GM12878 (cell line): ENCODE data around the gene PTGR2. TPM values are rescaled to one million over a fixed set of nuclear protein-coding genes. Genes with fewer than 3 reads are reported as not detected.

Source experiments
- ATAC-seq: fragments of 200-7000 bp; cut with Tn5 transposase; 3 replicates; pipeline ENCODE4 v1.9.1; 2020; ENCODE audit warnings: mild to moderate bottlenecking, moderate library complexity
- BruUV-seq: library from RNA; stranded (reverse); fragments of 400-500 nt; replicated peaks from 2 replicates; lab custom pipeline; 2021; lab: Mats Ljungman, UMichigan
- CTCF ChIA-PET: fragments of 300-600 bp; sonication (Branson Sonifier 250); formaldehyde crosslinking; extraction: SDS; loops from one replicate; lab custom pipeline; 2021; ENCODE audit warnings: inconsistent platforms; lab: Yijun Ruan, JAX
- POLR2A ChIA-PET: fragments of 350-600 bp; formaldehyde crosslinking; extraction: SDS; loops from one replicate; lab custom pipeline; 2021; ENCODE audit warnings: inconsistent platforms; lab: Charles Lee
- RAD21 ChIA-PET: fragments of 300-600 bp; sonication (Branson Sonifier 250); formaldehyde crosslinking; loops from one replicate; lab custom pipeline; 2023; ENCODE audit warnings: antibody characterized with exemption; ENCODE audit not compliant: unreplicated experiment; lab: Charles Lee
- SMC1A ChIA-PET: fragments of 300-600 bp; sonication (Branson Sonifier 250); formaldehyde crosslinking; loops from one replicate; lab custom pipeline; 2023; ENCODE audit not compliant: unreplicated experiment, uncharacterized antibody; lab: Charles Lee
- DNase-seq: peaks from one replicate; pipeline ENCODE4 v3.0.0-alpha.2; 2011; ENCODE audit warnings: low read depth, low spot score
- FAIRE-seq: peaks from 3 replicates; lab custom pipeline; 2011; peaks lifted over from hg19 to GRCh38; lab: Jason Lieb, UNC
- H2AFZ ChIP-seq: 2 replicates; pipeline ENCODE4 v1.6.0; 2011; ENCODE audit warnings: low read depth, low read length, control low read depth; ENCODE audit not compliant: control insufficient read depth
- H3K27ac ChIP-seq: 2 replicates; pipeline ENCODE4 v1.5.1; 2011; ENCODE audit warnings: control low read depth; ENCODE audit not compliant: control insufficient read depth, insufficient read depth
- H3K27me3 ChIP-seq, 2 experiments: replicated peaks in 1 of 2; 2 replicates each; pipeline versions ENCODE4 v1.6.0 to v1.6.1; 2011; ENCODE audit warnings: low read length in 1 of 2; ENCODE audit not compliant: control insufficient read depth in 2 of 2, insufficient read depth in 2 of 2
- H3K36me3 ChIP-seq, 2 experiments: 2 replicates each; pipeline ENCODE4 v1.5.1; 2011; ENCODE audit warnings: low read length in 1 of 2; ENCODE audit not compliant: control insufficient read depth in 2 of 2, insufficient read depth in 2 of 2
- H3K4me1 ChIP-seq: 2 replicates; pipeline ENCODE4 v1.6.1; 2011; ENCODE audit warnings: mild to moderate bottlenecking, low read length, moderate library complexity, mixed read lengths; ENCODE audit not compliant: control insufficient read depth, insufficient read depth
- H3K4me2 ChIP-seq: 2 replicates; pipeline ENCODE4 v1.6.0; 2011; ENCODE audit warnings: control low read depth; ENCODE audit not compliant: control insufficient read depth, insufficient read depth
- H3K4me3 ChIP-seq: fragments of 200-600 bp; sonication (generic); 2 replicates; pipeline ENCODE4 v1.5.1; 2016
- H3K79me2 ChIP-seq: 2 replicates; pipeline ENCODE4 v1.6.0; 2011; ENCODE audit warnings: low read length; ENCODE audit not compliant: control insufficient read depth, insufficient read depth
- H3K9ac ChIP-seq: 2 replicates; pipeline ENCODE4 v1.8.0; 2011; ENCODE audit warnings: low read length, control low read depth, mixed read lengths; ENCODE audit not compliant: control insufficient read depth, insufficient read depth
- H3K9me3 ChIP-seq: replicated peaks from 3 replicates; pipeline ENCODE4 v1.5.1; 2011; ENCODE audit warnings: mild to moderate bottlenecking, low read length; ENCODE audit not compliant: control insufficient read depth, insufficient read depth
- H4K20me1 ChIP-seq: 2 replicates; pipeline ENCODE4 v1.6.0; 2011; ENCODE audit not compliant: control insufficient read depth, insufficient read depth
- EZH2 ChIP-seq: IDR thresholded peaks from 2 replicates; pipeline ENCODE4 v1.6.1; 2012; ENCODE audit warnings: low read depth, mild to moderate bottlenecking, control low read depth, inconsistent platforms, low read length, borderline replicate concordance; ENCODE audit not compliant: control insufficient read depth
- GABPA ChIP-seq: IDR thresholded peaks from 2 replicates; pipeline ENCODE4 v1.6.1; 2014; ENCODE audit warnings: antibody characterized with exemption, low read depth, mild to moderate bottlenecking, inconsistent platforms
- HCFC1 ChIP-seq: fragments of 150-350 bp; IDR thresholded peaks from 2 replicates; pipeline ENCODE4 v1.6.1; 2014; ENCODE audit warnings: low read length
- HDGF ChIP-seq: fragments of 450-650 bp; IDR thresholded peaks from 2 replicates; pipeline ENCODE4 v1.6.1; 2016; ENCODE audit warnings: antibody characterized with exemption
- IKZF1 ChIP-seq: fragments of 450-650 bp; conservative IDR thresholded peaks from 2 replicates; pipeline ENCODE4 v1.6.1; 2017; ENCODE audit warnings: antibody characterized with exemption, mild to moderate bottlenecking
- NFXL1 ChIP-seq: fragments of 450-650 bp; IDR thresholded peaks from 2 replicates; pipeline ENCODE4 v1.6.1; 2017; ENCODE audit warnings: antibody characterized with exemption, mild to moderate bottlenecking, borderline replicate concordance
- NFYB ChIP-seq: IDR thresholded peaks from 2 replicates; pipeline ENCODE4 v1.6.1; 2011; ENCODE audit warnings: low read depth, mild to moderate bottlenecking, low read length, improper control_type of control experiment, moderate library complexity; ENCODE audit not compliant: insufficient read depth
- POLR2A ChIP-seq: IDR thresholded peaks from 2 replicates; pipeline ENCODE4 v1.6.1; 2011; ENCODE audit warnings: low read depth, mild to moderate bottlenecking, low read length
- STAT1 ChIP-seq: fragments of 450-650 bp; conservative IDR thresholded peaks from 2 replicates; pipeline ENCODE4 v1.6.1; 2014; ENCODE audit warnings: antibody characterized with exemption, mild to moderate bottlenecking
- TAF1 ChIP-seq: IDR thresholded peaks from 2 replicates; pipeline ENCODE4 v1.6.1; 2011; ENCODE audit warnings: mild to moderate bottlenecking, low read depth, low read length, borderline replicate concordance
- WGBS: methylation state at CpG from one replicate; pipeline ENCODE4 v1.1.6; 2016; ENCODE audit warnings: low lambda C conversion rate; ENCODE audit not compliant: insufficient replicate concordance, insufficient coverage; ENCODE audit errors: missing lambda C conversion rate; 5-methylcytosine and 5-hydroxymethylcytosine counted together
- in situ Hi-C: fragments of 300-500 bp; cut with MboI; formaldehyde crosslinking; loops from 9 replicates; pipeline ENCODE4 v1.14.3; 2018; ENCODE audit warnings: mixed read lengths
- intact Hi-C: fragments of 100-400 bp; cut with micrococcal nuclease; formaldehyde crosslinking; loops from one replicate; pipeline ENCODE4 v1.14.2; 2022; ENCODE audit not compliant: unreplicated experiment
- polyA plus RNA-seq, 11 experiments: library from polyadenylated mRNA; depleted of rRNA in 4 of 11; unstranded in 6 of 11; stranded (reverse) in 5 of 11; fragments of >200 nt; fragmentation: Nextera tagmentation in 4 of 11; fragmentation: Illumina TruSeq in 1 of 11; extraction: Ambion mirVana in 4 of 11; extraction: Trizol in 1 of 11; gene quantifications; 1 replicate in 1 of 11; 2 replicates in 10 of 11; pipeline versions ENCODE4 v1.2.1 to v1.2.3, GENCODE V29; 2011 to 2016; ENCODE audit warnings: inconsistent platforms in 2 of 11, missing spikeins in 2 of 11, low read depth in 1 of 11
- total RNA-seq, 4 experiments: library from RNA; depleted of rRNA in 3 of 4; stranded (reverse); fragments of >200 nt in 3 of 4; fragmentation: Illumina TruSeq in 1 of 4; extraction: Trizol in 1 of 4; gene quantifications; 2 replicates each; pipeline versions ENCODE4 v1.2.1 to v1.2.3, GENCODE V29; 2013 to 2021
- TF ChIP-seq, protein P1 (sequence below): fragments of 450-650 bp; IDR thresholded peaks from 2 replicates; pipeline ENCODE4 v1.6.1; 2016; ENCODE audit warnings: mild to moderate bottlenecking
- TF ChIP-seq, protein P2 (sequence below): fragments of 450-650 bp; IDR thresholded peaks from 2 replicates; pipeline ENCODE4 v1.6.1; 2014; ENCODE audit warnings: mild to moderate bottlenecking
- TF ChIP-seq, protein P3 (sequence below): fragments of 450-650 bp; formaldehyde crosslinking; IDR thresholded peaks from 2 replicates; pipeline ENCODE4 v1.4.0; 2020; ENCODE audit warnings: mild to moderate bottlenecking, moderate library complexity
- TF ChIP-seq, protein P4 (sequence below): fragments of 450-650 bp; IDR thresholded peaks from 2 replicates; pipeline ENCODE4 v1.6.1; 2017; ENCODE audit warnings: mild to moderate bottlenecking, moderate library complexity

Gene PTGR2
- total and polyA plus RNA-seq, 10 of the 15 experiments (the other 5 are each of a cell fraction or from before 2014, with no cell fraction given): 3.3 to 12.8 (median 8.4) TPM

DNA sequence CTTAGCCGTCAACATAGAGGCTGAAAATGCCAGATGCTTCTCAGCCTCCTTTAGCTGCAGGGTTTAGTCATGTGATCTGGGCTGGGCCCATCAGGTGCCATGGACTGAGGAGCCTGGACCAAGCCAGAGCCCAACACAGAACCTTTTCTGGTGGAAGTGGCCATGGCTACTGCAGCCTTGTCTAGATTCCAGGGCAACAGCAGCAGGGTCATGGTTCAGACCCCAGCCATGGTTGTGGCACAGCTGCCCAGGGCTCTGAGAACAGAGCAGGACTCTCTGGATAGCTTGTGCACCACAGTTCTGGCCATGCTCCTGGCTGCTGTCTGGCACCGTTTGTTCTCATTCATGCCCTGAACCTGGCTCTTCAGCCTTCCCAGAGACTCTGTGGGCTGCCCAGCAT lies 47.0 kb upstream of the PTGR2 start:
- no TSS peak for BruUV-seq
- intact Hi-C loops: no loop called here
- TF ChIP-seq STAT1 (no peak), GABPA (no peak), NFXL1 (no peak), POLR2A (no peak), HCFC1 (no peak), IKZF1 (no peak), EZH2 (no peak), TAF1 (no peak), HDGF (no peak), NFYB (no peak)
- TF ChIP-seq, protein P1, sequence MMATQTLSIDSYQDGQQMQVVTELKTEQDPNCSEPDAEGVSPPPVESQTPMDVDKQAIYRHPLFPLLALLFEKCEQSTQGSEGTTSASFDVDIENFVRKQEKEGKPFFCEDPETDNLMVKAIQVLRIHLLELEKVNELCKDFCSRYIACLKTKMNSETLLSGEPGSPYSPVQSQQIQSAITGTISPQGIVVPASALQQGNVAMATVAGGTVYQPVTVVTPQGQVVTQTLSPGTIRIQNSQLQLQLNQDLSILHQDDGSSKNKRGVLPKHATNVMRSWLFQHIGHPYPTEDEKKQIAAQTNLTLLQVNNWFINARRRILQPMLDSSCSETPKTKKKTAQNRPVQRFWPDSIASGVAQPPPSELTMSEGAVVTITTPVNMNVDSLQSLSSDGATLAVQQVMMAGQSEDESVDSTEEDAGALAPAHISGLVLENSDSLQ: no peak
- TF ChIP-seq, protein P2, sequence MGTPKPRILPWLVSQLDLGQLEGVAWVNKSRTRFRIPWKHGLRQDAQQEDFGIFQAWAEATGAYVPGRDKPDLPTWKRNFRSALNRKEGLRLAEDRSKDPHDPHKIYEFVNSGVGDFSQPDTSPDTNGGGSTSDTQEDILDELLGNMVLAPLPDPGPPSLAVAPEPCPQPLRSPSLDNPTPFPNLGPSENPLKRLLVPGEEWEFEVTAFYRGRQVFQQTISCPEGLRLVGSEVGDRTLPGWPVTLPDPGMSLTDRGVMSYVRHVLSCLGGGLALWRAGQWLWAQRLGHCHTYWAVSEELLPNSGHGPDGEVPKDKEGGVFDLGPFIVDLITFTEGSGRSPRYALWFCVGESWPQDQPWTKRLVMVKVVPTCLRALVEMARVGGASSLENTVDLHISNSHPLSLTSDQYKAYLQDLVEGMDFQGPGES: no peak
- TF ChIP-seq, protein P3, sequence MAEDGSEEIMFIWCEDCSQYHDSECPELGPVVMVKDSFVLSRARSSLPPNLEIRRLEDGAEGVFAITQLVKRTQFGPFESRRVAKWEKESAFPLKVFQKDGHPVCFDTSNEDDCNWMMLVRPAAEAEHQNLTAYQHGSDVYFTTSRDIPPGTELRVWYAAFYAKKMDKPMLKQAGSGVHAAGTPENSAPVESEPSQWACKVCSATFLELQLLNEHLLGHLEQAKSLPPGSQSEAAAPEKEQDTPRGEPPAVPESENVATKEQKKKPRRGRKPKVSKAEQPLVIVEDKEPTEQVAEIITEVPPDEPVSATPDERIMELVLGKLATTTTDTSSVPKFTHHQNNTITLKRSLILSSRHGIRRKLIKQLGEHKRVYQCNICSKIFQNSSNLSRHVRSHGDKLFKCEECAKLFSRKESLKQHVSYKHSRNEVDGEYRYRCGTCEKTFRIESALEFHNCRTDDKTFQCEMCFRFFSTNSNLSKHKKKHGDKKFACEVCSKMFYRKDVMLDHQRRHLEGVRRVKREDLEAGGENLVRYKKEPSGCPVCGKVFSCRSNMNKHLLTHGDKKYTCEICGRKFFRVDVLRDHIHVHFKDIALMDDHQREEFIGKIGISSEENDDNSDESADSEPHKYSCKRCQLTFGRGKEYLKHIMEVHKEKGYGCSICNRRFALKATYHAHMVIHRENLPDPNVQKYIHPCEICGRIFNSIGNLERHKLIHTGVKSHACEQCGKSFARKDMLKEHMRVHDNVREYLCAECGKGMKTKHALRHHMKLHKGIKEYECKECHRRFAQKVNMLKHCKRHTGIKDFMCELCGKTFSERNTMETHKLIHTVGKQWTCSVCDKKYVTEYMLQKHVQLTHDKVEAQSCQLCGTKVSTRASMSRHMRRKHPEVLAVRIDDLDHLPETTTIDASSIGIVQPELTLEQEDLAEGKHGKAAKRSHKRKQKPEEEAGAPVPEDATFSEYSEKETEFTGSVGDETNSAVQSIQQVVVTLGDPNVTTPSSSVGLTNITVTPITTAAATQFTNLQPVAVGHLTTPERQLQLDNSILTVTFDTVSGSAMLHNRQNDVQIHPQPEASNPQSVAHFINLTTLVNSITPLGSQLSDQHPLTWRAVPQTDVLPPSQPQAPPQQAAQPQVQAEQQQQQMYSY (CRISPR knock-in tag): no peak
- TF ChIP-seq, protein P4, sequence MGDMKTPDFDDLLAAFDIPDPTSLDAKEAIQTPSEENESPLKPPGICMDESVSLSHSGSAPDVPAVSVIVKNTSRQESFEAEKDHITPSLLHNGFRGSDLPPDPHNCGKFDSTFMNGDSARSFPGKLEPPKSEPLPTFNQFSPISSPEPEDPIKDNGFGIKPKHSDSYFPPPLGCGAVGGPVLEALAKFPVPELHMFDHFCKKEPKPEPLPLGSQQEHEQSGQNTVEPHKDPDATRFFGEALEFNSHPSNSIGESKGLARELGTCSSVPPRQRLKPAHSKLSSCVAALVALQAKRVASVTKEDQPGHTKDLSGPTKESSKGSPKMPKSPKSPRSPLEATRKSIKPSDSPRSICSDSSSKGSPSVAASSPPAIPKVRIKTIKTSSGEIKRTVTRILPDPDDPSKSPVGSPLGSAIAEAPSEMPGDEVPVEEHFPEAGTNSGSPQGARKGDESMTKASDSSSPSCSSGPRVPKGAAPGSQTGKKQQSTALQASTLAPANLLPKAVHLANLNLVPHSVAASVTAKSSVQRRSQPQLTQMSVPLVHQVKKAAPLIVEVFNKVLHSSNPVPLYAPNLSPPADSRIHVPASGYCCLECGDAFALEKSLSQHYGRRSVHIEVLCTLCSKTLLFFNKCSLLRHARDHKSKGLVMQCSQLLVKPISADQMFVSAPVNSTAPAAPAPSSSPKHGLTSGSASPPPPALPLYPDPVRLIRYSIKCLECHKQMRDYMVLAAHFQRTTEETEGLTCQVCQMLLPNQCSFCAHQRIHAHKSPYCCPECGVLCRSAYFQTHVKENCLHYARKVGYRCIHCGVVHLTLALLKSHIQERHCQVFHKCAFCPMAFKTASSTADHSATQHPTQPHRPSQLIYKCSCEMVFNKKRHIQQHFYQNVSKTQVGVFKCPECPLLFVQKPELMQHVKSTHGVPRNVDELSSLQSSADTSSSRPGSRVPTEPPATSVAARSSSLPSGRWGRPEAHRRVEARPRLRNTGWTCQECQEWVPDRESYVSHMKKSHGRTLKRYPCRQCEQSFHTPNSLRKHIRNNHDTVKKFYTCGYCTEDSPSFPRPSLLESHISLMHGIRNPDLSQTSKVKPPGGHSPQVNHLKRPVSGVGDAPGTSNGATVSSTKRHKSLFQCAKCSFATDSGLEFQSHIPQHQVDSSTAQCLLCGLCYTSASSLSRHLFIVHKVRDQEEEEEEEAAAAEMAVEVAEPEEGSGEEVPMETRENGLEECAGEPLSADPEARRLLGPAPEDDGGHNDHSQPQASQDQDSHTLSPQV: no peak
- ChIA-PET POLR2A (interaction anchor here (0.6 kb wide), 1 partner anchor 11 kb away, joined by 3 read pairs; no protein-coding TSS in a partner anchor), SMC1A (no interaction called here), RAD21 (interaction anchor here (0.6 to 2.0 kb wide), 2 partner anchors 76 to 77 kb away, joined by 4 to 5 read pairs; no protein-coding TSS in a partner anchor), CTCF (interaction anchor here (1.2 kb wide), 1 partner anchor 76 kb away, joined by 3 read pairs; no protein-coding TSS in a partner anchor)
- H3K27me3 ChIP-seq: no peaks in the 10 kb centered on the region
- H3K4me1 ChIP-seq: no peaks in the 10 kb centered on the region
- WGBS: 67% methylated on average over 2 of the region's 2 CpGs
- no peaks in the 10 kb centered on the region for H3K9me3 ChIP-seq
- FAIRE-seq (no peak), DNase-seq (no peak), ATAC-seq (no peak)
- no peak overlapping the region for H3K4me2 ChIP-seq
- no peaks in the 10 kb centered on the region for H4K20me1 ChIP-seq
- H3K9ac ChIP-seq: no peak overlapping the region
- no peak overlapping the region for H2AFZ ChIP-seq
- in situ Hi-C loops: no loop called here
- H3K36me3 ChIP-seq: no peaks in the 10 kb centered on the region
- H3K4me3 ChIP-seq: no peak overlapping the region
- no peaks in the 10 kb centered on the region for H3K79me2 ChIP-seq
- no peak overlapping the region for H3K27ac ChIP-seq
